Stimulated activated CD4-positive, alpha-beta T cell treated with anti-CD3 and anti-CD28 coated beads, Interleukin-2, amount 100 ng/mL, for 48 hours (primary cell): ENCODE measurements around the gene PIK3CB.
"Not testable (repeated sequence)": the region's sequence is repeated elsewhere in the genome, so short reads cannot be mapped to it uniquely, and the experiment has no call there.

Experiments
- DNase-seq, 2 donors: peaks; one replicate each; pipeline ENCODE4 v3.0.0-alpha.2; 2020

The PIK3CB gene

DNA sequence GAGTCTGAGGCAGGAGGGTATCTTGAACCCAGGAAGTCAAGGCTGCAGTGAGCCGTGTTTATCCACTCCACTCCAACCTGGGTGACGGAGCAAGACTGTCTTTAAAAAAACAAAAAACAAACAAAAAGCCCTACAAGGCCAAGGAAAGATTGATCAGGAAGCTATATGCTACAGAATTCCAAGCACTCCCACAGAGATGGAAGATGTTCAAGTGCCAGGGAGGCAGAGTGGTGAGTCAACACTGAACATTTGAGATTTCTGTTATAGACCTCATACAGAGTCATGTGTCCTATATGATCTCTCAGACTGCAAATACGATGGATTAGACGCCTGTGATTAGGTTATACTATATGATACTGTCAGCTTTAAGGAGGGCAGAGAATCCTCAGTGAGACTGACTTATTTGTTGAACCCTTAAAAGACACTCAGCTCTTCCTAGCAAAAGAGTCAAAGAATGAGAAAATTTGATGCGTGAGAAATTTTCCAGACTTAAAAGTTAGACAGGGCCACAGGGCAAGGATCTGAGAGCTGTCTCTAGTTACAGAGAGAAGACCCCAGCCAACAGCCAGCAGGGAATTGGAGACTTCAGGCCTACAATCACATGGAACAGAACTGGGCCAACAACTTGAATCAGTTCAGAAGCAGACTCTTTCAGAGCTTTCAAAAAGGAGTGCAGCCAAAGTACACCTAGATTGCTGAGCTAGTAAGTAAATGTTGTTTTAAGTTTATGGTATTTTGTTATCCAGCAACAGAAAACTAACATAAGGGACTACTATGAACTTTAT lies 107.6 kb downstream of the PIK3CB start:
- no peak for DNase-seq

DNA sequence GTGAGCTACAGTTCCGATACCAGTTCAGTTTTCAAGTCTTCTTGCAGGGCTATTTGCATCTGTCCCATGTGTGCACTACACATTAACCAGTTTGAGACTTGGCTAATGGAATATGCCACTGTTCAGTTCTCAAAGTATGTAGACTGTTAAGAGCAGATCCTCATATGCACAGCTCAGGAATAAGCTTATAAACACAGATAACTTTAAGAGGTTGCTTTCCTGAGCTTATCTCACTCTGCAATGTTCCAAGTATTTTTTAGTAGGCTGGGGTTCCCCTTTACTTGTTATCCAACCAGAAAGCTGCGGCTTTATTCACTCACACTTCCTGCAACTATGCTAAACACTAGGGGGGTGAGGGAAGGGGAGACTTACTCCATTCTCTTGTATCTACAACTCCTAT lies 108.7 kb downstream of the PIK3CB start:
- DNase-seq, result not testable (repeated sequence)

DNA sequence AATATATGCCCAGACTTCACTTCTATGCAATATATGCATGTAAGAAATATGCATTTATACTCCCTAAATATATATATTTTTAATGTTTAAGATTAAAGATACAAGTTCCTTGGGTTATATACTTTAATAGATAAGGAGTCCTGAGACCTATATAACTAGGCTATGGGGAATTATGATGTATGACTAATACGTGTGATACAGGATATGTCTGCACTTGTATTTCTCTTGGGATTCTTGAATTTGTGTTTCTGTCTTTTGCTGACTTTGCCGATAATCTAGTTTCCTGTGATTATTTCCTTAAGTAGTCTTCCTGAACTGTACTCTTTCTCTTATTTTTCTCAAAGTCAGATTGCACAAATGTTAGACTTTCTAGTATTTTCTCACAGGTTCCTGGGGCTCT lies 109.6 kb downstream of the PIK3CB start:
- no peak for DNase-seq

DNA sequence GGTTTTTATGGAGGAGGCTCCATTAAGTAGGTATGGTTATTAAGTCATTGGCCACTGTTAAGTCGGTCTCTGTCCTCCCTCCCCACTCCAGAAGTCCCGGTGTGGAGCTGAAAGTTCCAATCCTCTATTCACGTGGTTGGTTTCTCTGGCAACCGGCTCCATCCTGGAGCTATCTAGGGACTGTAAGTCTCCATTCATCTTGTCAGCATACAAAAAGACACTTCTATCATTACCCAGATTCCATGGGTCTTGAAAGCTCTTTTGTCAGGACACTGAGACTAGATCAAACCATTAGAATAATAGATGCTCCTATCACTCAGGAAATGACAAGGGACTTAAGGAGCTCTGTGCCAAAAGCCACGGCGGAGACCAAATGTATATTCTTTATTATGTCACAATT lies 110.3 kb downstream of the PIK3CB start:
- DNase-seq, result no peak

DNA sequence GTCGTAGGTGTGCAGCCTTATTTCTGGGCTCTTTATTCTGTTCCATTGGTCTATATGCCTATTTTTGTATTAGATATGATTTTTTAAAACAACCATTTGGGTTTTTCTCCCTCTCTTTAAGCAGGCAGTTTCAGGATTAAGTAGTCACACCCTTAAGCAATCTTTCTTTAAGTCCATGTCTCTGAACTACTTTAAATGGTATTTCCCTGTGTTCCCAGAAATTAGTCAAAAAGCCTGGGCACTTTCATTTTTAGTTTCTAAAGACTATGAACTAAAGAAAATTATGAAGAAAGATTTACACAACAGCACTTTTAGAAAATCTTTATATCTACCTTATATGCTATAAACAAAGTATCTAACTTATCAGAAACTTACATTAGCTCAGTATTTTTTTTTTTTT lies 115.9 kb downstream of the PIK3CB start:
- no peak for DNase-seq

DNA sequence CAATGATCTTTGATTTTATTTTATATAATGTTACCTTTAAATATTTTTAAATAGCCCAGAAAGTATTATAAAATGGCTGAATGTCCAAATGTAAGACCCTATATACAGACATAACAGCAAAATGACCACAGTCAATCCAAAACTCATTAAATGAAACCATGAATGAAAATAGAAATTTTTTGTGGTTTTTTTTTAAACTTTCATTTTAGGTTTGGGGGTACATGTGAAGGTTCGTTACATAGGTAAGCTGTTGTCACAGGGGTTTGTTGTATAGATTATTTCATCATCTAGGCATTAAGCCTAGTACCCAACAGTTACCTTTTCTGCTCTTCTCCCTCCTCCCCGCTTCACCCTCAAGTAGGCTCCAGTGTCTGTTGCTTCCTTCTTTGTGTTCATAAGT lies 117.4 kb downstream of the PIK3CB start:
- DNase-seq, result no peak

DNA sequence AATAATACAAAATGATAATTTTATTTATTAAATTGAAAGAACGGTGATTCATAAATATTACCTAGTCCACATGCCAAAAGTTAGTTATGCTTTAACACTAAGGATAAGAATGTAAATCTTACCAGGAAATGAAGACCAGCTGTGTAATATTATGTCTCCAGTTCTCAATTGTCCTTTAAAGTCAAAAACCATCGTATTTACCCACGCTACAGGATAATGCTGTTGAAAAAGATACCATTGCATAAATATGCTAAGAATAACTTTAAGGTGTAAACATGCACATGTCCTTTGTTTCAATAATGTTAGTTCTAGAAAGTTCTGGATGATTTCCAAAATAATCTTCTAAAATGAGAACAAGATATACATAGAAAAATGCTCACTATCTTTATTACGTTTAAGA lies 122.6 kb downstream of the PIK3CB start:
- DNase-seq, result no peak

DNA sequence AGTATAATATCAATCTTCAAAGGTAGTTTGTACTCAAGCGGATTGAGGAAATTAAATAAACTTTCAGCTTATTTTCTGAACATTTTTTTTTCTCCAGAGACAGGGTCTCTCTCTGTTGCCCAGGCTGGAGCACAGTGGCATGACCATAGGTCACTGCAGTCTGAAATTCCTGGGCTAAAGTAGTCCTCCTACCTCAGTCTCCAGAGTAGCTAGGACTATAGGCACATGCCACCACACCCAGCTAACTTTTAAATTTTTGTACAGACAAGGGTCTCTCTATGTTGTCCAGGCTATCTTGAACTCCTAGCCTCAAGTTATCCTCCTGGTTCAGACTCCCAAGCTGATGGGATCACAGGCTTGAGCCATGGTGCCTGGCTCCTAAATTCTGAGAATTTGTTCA lies 129.1 kb downstream of the PIK3CB start:
- no peak for DNase-seq

DNA sequence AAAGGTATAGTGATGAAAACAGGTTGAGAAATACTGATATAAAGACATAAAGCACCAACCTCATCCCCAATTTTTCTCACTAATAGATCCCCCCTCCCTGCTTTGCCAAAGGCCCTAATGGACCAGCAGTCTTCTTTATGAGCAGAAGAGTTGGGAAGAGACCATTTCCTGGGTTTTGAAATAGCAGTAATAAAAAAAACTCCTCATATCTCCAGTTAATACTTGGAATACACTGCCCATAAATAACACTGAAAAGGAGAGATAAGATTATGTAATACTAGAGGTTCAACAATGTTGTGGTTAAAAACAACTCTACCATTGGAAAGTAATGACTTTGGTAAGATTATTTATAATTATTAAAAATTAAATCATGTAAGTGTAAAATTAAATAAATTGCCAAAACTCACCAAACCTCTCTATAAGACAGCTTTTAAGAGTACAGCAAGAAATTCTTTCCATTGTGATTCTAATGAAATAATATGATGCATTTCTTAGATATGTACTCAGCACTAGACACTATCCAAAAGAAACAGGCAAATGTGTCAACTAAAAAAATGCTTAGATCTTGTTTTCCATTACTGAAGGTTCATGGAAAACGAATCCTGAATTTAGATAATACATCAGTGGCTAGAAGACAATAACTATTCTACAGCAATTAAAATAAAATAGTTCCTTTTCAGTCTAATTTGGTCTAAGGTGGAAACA lies 137.9 kb downstream of the PIK3CB start:
- no peak for DNase-seq

DNA sequence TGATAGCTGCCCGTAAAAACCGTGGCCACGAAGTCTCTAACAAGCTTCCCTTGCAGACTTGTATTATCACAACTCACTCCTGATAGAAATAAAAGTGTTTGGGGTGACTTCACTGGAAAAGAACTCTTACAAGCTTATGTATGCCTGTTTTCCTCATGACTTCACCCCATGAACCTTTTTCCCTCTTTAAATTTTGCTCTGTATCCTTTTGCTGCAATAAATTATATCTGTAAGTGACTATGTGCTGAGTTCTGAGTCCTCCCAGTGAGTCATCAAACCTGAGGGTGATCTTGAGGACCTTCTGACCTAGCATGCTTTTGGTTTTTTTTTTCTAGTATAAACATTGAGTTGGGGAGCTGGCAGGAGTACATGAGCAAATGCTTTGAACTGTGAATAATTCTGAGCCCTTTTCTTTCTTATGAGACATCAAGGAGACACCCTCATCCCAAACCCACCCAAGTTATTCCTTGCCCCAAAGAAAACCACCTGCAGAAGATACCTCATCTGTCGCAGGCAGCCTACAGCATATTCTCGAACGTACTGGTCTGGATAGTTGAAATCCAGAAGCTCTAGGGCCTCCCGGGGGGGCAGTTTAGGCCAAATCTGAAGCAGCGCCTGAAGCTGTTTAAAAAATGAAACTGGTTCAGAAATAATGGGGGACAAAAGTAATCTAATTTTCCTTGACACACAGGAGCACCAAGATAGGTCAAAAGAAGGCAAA lies 140.3 kb downstream of the PIK3CB start:
- DNase-seq, result no peak

DNA sequence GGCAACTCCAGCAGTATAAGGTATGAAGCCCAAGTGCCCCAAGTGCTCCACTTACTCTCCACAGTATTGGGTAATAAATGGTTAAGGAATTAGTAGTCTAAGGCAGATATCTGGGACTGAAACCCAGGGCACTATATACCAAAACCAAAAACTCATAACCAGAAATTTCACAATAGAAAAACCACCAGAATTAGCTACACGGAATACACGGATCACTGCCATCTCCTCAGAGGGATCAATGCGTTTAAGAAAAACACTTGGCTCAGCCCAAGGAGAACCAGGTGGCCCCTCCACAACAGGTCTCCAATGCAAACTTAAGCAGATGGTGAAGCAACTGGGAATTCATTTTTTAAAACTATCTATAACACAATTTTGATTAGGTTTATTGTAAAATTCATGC lies 142.6 kb downstream of the PIK3CB start:
- no peak for DNase-seq

DNA sequence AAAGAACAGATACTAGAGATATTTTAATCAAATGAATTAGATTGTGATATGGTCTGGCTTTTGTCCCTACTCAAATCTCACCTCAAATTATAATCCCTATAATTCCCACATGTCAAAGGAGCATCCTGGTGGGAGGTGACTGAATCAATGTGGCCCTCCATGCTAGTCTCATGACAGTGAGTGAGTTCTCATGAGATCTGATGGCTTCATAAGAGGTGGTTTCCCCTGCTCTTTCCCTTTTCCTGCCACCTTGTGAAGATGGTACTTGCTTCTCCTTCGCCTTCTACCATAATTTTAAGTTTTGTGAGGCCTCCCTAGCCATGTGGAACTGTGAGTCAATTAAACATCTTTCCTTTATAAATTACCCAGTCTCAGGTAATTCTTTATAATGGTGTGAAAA lies 143.4 kb downstream of the PIK3CB start:
- DNase-seq, result no peak

DNA sequence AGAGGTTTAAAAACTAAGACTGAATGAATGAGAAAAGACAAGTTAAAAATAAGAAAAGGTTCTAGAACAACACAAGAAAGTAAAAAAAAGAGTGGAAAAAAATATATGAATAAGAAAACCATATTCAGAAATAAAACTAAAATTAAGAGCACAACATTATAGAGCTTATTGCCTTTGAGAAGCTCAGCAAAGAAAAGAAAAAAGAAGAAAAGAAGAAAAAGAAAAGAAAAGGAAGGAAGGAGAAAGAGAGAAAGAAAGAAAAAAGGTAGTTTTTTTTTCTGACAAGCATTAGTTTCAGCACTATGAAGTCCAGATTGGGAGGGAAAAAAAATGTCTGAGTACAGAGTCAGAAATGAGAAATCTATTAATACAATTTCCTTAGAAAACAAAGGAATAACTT lies 144.7 kb downstream of the PIK3CB start:
- DNase-seq, result no peak

DNA sequence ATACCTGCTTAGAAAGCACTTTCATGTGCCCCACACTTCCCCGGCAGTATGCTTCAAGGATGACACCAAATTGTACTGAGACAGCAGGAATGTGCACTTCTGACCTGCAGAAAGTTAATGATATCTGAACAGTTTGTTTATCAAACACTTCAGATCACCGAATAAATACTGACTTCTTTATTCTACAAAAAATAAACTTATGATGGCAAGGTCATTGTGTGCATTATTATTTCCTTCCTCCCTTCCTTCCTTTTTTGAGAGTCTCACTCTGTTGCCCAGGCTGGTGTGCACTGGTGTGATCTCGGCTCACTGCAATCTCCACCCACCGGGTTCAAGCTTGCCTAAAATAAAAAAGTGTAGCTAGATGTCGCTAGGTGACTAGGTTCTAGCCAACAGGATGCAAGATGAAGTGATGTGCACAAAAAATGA lies 145.8 kb downstream of the PIK3CB start:
- no peak for DNase-seq

DNA sequence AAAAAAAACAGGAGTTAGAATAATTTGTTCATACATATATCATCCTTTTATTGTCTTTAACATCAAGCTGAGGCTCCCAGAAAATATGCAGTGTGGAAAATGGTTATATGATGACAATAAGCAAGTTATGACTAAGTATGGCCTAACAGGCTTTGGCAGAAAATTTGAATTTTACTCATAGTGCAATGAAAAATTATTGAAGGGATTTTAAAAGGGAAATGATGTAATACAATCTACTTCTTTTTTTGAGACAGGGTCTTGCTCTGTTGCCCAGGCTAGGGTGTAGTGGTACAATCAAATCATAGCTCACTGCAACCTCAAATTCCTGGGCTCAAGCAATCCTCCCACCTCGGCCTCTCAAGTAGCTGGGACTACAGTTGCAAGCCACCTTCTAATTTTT lies 147.5 kb downstream of the PIK3CB start:
- no peak for DNase-seq

DNA sequence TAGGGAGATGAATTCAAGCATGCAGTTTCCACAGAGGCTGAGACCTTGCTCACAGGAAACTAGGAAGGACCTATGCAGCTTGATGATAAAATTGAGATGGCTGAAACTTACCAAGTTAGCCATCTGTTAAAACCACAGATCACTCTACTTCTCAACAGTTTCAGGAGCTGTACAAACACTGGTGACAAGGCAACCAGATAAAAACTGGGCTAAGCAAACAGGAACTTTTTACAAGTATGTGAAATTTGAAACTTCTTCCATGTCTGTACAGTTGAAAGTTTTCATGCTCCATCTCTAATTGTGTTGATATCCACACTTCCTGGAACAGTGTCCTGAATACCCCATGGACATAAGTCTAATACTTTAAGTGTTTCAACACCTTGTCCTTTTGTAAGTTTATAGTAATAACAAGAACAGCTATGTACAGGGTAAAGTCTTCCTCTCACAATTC lies 147.9 kb downstream of the PIK3CB start:
- no peak for DNase-seq

DNA sequence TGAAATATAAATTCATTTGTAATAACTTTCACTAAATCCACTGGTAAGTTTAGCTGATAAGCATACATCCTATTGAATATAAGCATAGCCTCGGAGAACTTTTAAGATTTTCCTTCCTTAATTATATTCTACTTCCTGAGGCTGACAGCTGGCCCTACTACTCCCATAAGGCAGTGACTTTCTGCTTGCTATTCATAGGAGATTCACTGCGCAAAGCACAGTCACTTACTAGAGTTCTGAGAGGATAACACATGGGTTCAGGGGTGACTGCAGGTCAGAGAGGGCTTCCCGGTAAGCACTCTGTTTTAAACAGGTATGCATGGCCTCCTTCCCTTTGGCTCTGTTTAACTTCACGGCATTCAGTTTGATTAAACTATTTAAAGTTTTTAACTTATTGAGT lies 150.3 kb downstream of the PIK3CB start:
- DNase-seq, result no peak

DNA sequence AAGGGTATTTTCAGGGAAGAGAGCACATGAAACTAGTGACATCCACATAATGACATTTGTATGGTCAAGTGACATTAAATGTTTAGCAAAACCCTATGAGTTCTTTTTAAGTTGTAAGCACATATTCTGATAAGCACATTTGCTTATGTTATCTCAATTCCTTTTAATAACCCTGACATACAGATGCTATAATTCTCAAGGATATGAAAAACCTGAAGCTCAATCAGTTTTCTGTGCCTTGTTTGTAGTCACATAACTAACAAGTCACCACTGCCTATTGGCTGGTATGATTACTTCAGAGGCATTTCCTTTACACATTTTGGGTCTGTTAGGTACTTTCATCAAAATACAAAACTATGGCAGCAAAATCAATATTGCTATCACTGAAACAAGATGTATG lies 152.1 kb downstream of the PIK3CB start:
- DNase-seq, result no peak

DNA sequence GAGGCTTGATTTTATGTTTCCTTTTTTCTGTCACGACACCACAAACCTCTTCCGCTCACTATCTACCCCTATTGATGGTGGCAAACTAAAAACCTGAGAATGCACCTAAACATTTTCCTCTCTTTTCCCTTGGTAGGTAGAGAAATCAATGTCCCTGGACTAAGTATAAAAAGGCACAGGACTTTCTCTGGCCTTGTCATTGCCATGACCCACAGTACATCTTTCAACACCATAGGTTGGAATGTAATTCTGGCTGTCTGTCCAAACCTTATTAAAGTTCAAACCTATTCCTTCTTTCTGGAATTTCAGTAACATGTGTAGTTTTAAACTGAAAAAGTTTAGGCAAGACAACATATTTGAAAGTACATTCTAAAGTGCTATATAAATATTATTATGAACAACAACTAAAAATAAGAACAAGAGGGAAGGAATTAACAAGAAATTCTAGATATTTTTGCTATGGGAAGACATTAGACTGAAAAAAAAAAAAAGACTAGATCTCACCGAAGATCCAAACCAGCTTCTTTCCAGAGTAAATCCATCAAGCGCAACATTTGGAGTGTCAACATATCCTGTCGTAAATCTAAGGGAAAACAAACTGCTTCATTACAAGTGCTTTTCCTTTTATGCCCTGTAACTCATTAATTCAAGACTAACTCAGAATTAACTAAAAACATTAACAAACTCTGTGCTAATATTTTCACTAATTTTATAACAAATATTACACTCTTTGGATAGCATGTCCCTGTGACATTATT lies 153.1 kb downstream of the PIK3CB start:
- no peak for DNase-seq

DNA sequence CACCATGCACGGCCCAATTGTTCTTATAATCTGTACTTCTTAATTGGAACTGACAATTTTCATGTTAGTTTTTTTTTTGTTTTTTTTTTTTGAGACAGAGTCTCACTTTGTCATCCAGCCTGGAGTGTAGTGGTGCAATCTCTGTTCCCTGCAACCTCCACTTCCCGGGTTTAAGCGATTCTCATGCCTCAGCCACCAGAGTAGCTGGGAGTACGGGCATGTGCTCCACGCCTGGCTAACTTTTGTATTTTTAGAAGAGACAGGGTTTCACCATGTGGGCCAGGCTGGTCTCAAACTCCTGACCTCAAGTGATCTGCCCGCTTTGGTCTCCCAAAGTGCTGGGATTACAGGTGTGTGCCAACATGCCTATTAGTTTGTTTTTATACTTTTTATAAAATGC lies 153.8 kb downstream of the PIK3CB start:
- not testable (repeated sequence) for DNase-seq

DNA sequence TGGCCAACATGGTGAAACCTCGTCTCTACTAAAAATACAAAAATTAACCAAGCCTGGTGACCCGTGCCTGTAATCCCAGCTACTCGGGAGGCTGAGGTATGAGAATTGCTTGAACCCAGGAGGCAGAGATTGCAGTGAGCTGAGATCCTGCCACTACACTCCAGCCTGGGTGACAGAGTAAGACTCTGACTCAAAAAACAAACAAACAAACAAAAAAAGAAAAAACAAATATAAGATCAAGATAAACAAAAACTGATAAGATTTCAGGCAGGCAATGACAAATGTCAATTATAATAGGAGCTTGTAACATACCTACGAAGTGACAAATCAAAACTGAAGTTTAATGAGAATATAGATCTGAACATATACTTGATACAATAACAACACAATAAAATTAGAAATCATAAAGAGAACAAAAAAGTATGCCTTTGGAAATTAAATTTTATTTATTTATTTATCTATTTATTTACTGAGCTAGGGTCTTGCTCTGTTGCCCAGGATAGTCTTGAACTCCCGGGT lies 155.8 kb downstream of the PIK3CB start:
- DNase-seq, result no peak

DNA sequence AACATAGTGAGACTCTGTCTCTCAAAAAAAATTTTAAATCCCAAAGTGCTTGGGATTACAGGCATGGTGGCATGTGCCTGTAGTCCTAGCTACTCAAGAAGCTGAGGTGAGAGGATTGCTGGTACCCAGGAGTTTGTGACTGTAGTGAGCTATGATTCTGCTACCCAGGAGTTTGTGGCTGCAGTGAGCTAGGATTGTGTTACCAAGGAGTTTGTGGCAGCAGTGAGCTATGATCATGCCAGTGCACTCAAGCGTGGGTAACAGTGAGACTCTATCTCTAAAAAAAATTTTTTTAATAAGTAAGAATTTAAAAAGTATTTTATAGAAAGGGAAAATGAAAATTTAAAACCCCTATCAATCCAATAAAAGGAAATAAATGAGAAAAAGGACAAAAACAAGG lies 156.6 kb downstream of the PIK3CB start:
- no peak for DNase-seq

DNA sequence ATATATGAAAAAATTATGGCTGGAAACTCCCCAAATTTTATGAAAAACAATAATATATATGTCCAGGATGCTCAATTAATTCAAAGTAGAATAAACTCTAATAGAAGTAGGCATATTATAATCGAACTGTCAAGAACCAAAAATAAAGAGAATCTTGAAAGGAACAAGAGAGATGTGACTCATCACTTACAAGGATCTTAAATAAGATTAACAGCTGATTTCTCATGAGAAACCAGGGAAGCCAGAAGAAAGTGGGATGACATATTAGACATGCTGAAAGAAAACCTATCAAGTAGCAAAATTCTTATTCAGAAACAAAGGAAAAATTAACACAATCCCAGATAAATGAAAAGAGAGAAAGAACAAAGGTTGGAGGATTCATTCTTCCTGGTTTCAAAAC lies 159.3 kb downstream of the PIK3CB start:
- DNase-seq, result no peak
